IMR-90 (cell line): ENCODE data around the gene CYP2B6. TPM values are rescaled to one million over a fixed set of nuclear protein-coding genes. Genes with fewer than 3 reads are reported as not detected.

Source experiments
- ATAC-seq: fragments of 200-7000 bp; cut with Tn5 transposase; 2 replicates; pipeline ENCODE4 v1.9.1; 2020; ENCODE audit warnings: low read depth, mild to moderate bottlenecking, moderate library complexity
- BruUV-seq: library from RNA; stranded (reverse); fragments of 400-500 nt; replicated peaks from 2 replicates; lab custom pipeline; 2021; lab: Mats Ljungman, UMichigan
- CTCF ChIA-PET: fragments of 300-600 bp; formaldehyde crosslinking; extraction: SDS; loops from one replicate; lab custom pipeline; 2021; ENCODE audit warnings: antibody characterized with exemption; lab: Yijun Ruan, JAX
- POLR2A ChIA-PET: fragments of 300-600 bp; sonication (Branson Sonifier 250); formaldehyde crosslinking; loops from one replicate; lab custom pipeline; 2022; ENCODE audit warnings: antibody characterized with exemption; ENCODE audit not compliant: unreplicated experiment; lab: Charles Lee
- DNase-seq: peaks from one replicate; pipeline ENCODE4 v3.0.0; 2013
- H2AFZ ChIP-seq: replicated peaks from 2 replicates; pipeline ENCODE3; 2013; ENCODE audit warnings: low read length, mild to moderate bottlenecking; ENCODE audit not compliant: poor library complexity
- H2AK5ac ChIP-seq: 2 replicates; pipeline ENCODE4 v1.6.1; 2013; ENCODE audit warnings: low read depth, low read length, inconsistent platforms
- H2AK9ac ChIP-seq: replicated peaks from 2 replicates; pipeline ENCODE3; 2013; ENCODE audit warnings: mild to moderate bottlenecking, low read depth, low read length, moderate library complexity; ENCODE audit not compliant: poor library complexity
- H2BK120ac ChIP-seq: 2 replicates; pipeline ENCODE4 v1.6.1; 2013; ENCODE audit warnings: low read depth, low read length, inconsistent platforms
- H2BK15ac ChIP-seq: 3 replicates; pipeline ENCODE4 v1.6.1; 2013; ENCODE audit warnings: low read depth, low read length, inconsistent platforms
- H2BK20ac ChIP-seq: 2 replicates; pipeline ENCODE4 v1.6.1; 2013; ENCODE audit warnings: low read depth, mild to moderate bottlenecking, inconsistent platforms, low read length, moderate library complexity
- H2BK5ac ChIP-seq: 2 replicates; pipeline ENCODE4 v1.6.1; 2013; ENCODE audit warnings: mild to moderate bottlenecking, low read depth, low read length, inconsistent platforms; ENCODE audit not compliant: poor library complexity, severe bottlenecking
- H3K14ac ChIP-seq: replicated peaks from 2 replicates; pipeline ENCODE4 v1.6.1; 2013; ENCODE audit warnings: low read depth, low read length, inconsistent platforms
- H3K18ac ChIP-seq: 2 replicates; pipeline ENCODE4 v1.6.1; 2013; ENCODE audit warnings: low read depth, low read length, control low read depth
- H3K23ac ChIP-seq: 2 replicates; pipeline ENCODE4 v1.6.1; 2013; ENCODE audit warnings: low read depth, low read length, inconsistent platforms
- H3K27ac ChIP-seq: 2 replicates; pipeline ENCODE4 v1.5.1; 2013; ENCODE audit warnings: mild to moderate bottlenecking, control low read depth, low read length; ENCODE audit not compliant: insufficient read depth
- H3K27me3 ChIP-seq: 2 replicates; pipeline ENCODE4 v1.6.1; 2013; ENCODE audit warnings: low read length; ENCODE audit not compliant: control insufficient read depth, insufficient read depth
- H3K36me3 ChIP-seq: 2 replicates; pipeline ENCODE4 v1.6.1; 2013; ENCODE audit warnings: low read length, mixed read lengths; ENCODE audit not compliant: control insufficient read depth, insufficient read depth
- H3K4ac ChIP-seq: 2 replicates; pipeline ENCODE4 v1.6.1; 2013; ENCODE audit warnings: low read depth, low read length, inconsistent platforms
- H3K4me1 ChIP-seq: 2 replicates; pipeline ENCODE4 v1.6.1; 2013; ENCODE audit warnings: low read length, mixed read lengths; ENCODE audit not compliant: control insufficient read depth, insufficient read depth
- H3K4me2 ChIP-seq: 2 replicates; pipeline ENCODE4 v1.6.1; 2013; ENCODE audit warnings: low read depth, mild to moderate bottlenecking, control low read depth, low read length, moderate library complexity
- H3K4me3 ChIP-seq: 2 replicates; pipeline ENCODE4 v1.5.1; 2013; ENCODE audit warnings: low read depth, mild to moderate bottlenecking, control low read depth, low read length, moderate library complexity; ENCODE audit not compliant: insufficient read depth
- H3K56ac ChIP-seq: 2 replicates; pipeline ENCODE4 v1.6.1; 2013; ENCODE audit warnings: low read length, inconsistent platforms; ENCODE audit not compliant: insufficient read depth; ENCODE audit errors: extremely low read depth
- H3K79me1 ChIP-seq, 2 experiments: 2 replicates each; pipeline ENCODE4 v1.6.1; 2013; ENCODE audit warnings: low read length in 2 of 2, inconsistent platforms in 1 of 2, low read depth in 1 of 2
- H3K9ac ChIP-seq: 2 replicates; pipeline ENCODE4 v1.6.1; 2013; ENCODE audit warnings: low read depth, low read length, control low read depth
- H3K9me1 ChIP-seq: 2 replicates; pipeline ENCODE4 v1.6.1; 2013; ENCODE audit warnings: low read length, inconsistent platforms; ENCODE audit not compliant: insufficient read depth
- H3K9me3 ChIP-seq: 2 replicates; pipeline ENCODE4 v1.6.1; 2013; ENCODE audit warnings: low read length; ENCODE audit not compliant: control insufficient read depth, insufficient read depth
- H4K20me1 ChIP-seq: 2 replicates; pipeline ENCODE4 v1.6.1; 2013; ENCODE audit warnings: low read length, inconsistent platforms; ENCODE audit not compliant: insufficient read depth
- H4K5ac ChIP-seq: 2 replicates; pipeline ENCODE4 v1.6.1; 2013; ENCODE audit warnings: mild to moderate bottlenecking, low read depth, low read length, control low read depth
- H4K8ac ChIP-seq, 2 experiments: 2 replicates each; pipeline ENCODE4 v1.6.1; 2013; ENCODE audit warnings: low read depth in 2 of 2, low read length in 2 of 2, control low read depth in 1 of 2, inconsistent platforms in 1 of 2
- H4K91ac ChIP-seq: 2 replicates; pipeline ENCODE4 v1.6.1; 2013; ENCODE audit warnings: low read depth, low read length, inconsistent platforms; ENCODE audit not compliant: insufficient read depth
- CTCF ChIP-seq: conservative IDR thresholded peaks from 2 replicates; pipeline ENCODE4 v1.5.1; 2012; ENCODE audit warnings: mild to moderate bottlenecking, low read depth, low read length, improper control_type of control experiment
- FOS ChIP-seq: fragments of 150-350 bp; IDR thresholded peaks from 2 replicates; pipeline ENCODE4 v1.6.1; 2016; ENCODE audit warnings: low read depth, low read length
- NFE2L2 ChIP-seq: fragments of 150-350 bp; IDR thresholded peaks from 2 replicates; pipeline ENCODE4 v1.6.1; 2016; ENCODE audit warnings: low read depth, mild to moderate bottlenecking, low read length
- RCOR1 ChIP-seq: IDR thresholded peaks from 2 replicates; pipeline ENCODE4 v1.6.1; 2012; ENCODE audit warnings: mild to moderate bottlenecking, low read length, improper control_type of control experiment; ENCODE audit not compliant: insufficient replicate concordance
- USF2 ChIP-seq: fragments of 150-350 bp; IDR thresholded peaks from 2 replicates; pipeline ENCODE4 v1.6.1; 2017; ENCODE audit warnings: mild to moderate bottlenecking, antibody characterized with exemption, low read length, low read depth
- WGBS, 2 experiments: methylation state at CpG; one replicate each; pipeline versions ENCODE4 v1.1.5 to v1.1.7; 2013; ENCODE audit warnings: missing lambda C conversion rate in 2 of 2; ENCODE audit not compliant: insufficient read length in 1 of 2; ENCODE audit errors: extremely low coverage in 2 of 2; 5-methylcytosine and 5-hydroxymethylcytosine counted together
- dilution Hi-C: fragments of 300-500 bp; cut with HindIII; formaldehyde crosslinking; loops from one replicate; pipeline ENCODE4 v1.14.3; 2018; ENCODE audit warnings: low sequenced_read_pairs; ENCODE audit not compliant: unreplicated experiment
- in situ Hi-C: fragments of 300-500 bp; cut with MboI; formaldehyde crosslinking; loops from 3 replicates; pipeline ENCODE4 v1.14.3; 2019; ENCODE audit warnings: low sequenced_read_pairs, inconsistent platforms, mixed read lengths
- intact Hi-C: fragments of 100-400 bp; cut with micrococcal nuclease; formaldehyde crosslinking; loops from 2 replicates; pipeline ENCODE4 v1.10.0; 2022
- polyA plus RNA-seq, 3 experiments: library from polyadenylated mRNA; depleted of rRNA; stranded (reverse); fragments of >200 nt; gene quantifications; 2 replicates each; pipeline ENCODE4 v1.2.3, GENCODE V29; 2012; ENCODE audit warnings: low replicate concordance in 1 of 3
- total RNA-seq: library from RNA; depleted of rRNA; stranded (reverse); fragments of >200 nt; gene quantifications from 2 replicates; pipeline ENCODE4 v1.2.3, GENCODE V29; 2012

The CYP2B6 gene
- total and polyA plus RNA-seq, 2 of the 4 experiments (the other 2 are of a cell fraction) = not detected

DNA sequence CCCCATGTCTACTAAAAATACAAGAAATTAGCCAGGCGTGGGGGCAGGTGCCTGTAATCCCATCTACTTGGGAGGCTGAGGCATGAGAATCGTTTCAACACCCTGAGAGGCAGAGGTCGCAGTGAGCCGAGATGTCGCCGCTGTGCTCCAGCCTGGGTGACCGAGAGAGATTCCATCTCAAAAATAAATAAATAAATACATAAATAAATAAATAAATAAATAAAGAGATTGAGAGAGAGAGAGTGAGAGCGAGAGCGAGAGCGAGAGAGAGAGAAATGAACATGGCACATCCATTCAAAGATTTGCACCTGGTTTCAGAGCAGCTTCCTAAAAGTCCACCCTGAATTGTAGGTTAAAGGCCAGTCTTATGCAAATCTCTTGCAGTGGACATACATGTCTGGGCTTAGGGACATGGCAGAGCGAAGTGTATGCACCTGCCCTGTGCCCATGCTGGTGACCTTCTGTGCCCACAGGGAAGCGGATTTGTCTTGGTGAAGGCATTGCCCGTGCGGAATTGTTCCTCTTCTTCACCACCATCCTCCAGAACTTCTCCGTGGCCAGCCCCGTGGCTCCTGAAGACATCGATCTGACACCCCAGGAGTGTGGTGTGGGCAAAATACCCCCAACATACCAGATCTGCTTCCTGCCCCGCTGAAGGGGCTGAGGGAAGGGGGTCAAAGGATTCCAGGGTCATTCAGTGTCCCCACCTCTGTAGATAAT is 42.3 kb upstream of the CYP2B6 start:
- CTCF ChIA-PET = no interaction called here
- BruUV-seq = no TSS peak
- POLR2A ChIA-PET = no interaction called here

More for the DNA sequence above, 42.3 kb upstream of the CYP2B6 start:
- TF ChIP-seq USF2 (no peak), FOS (no peak), NFE2L2 (no peak), RCOR1 (no peak), CTCF (no peak)
- Histone ChIP-seq H2BK20ac (no peak overlapping the region), H4K5ac (no peak overlapping the region), H3K56ac (no peak overlapping the region), H2AK5ac (no peak overlapping the region), H3K27ac (no peak overlapping the region), H2BK5ac (no peak overlapping the region), H3K79me1 (no peaks in the 10 kb centered on the region), H3K4me2 (no peak overlapping the region), H2BK120ac (no peak overlapping the region), H3K9ac (no peak overlapping the region), H3K4me3 (no peak overlapping the region), H3K9me3 (peaks cover 8% of the 10 kb centered on the region), H4K91ac (no peak overlapping the region), H4K20me1 (no peaks in the 10 kb centered on the region), H4K8ac (no peak overlapping the region), H2AK9ac (no peak overlapping the region), H3K36me3 (no peaks in the 10 kb centered on the region), H2BK15ac (no peak overlapping the region), H3K27me3 (no peaks in the 10 kb centered on the region; the same call in 1 of the 2 replicates), H3K9me1 (no peaks in the 10 kb centered on the region), H3K18ac (no peak overlapping the region), H3K4me1 (no peaks in the 10 kb centered on the region), H3K4ac (no peak overlapping the region), H2AFZ (no peak overlapping the region), H3K14ac (no peak overlapping the region), H3K23ac (no peak overlapping the region)
- no peak for DNase-seq
- ATAC-seq = no peak
- intact Hi-C loops = no loop called here
- WGBS, 2 experiments = 80% methylated on average over 2 of the region's 18 CpGs; no CpG with 5 or more reads in 1 of the 2 experiments
- in situ Hi-C loops = no loop called here
- dilution Hi-C loops = no loop called here
